ENCODE data around the gene SUPT3H. TPM values are rescaled to one million over a fixed set of nuclear protein-coding genes. Genes with fewer than 3 reads are reported as not detected.
"Not testable (repeated sequence)": the region's sequence is repeated elsewhere in the genome, so short reads cannot be mapped to it uniquely, and the experiment has no call there.

SUPT3H gene
- total and polyA plus RNA-seq, 4 donors: 0.85 to 4.8 (median 2.4) TPM

DNA sequence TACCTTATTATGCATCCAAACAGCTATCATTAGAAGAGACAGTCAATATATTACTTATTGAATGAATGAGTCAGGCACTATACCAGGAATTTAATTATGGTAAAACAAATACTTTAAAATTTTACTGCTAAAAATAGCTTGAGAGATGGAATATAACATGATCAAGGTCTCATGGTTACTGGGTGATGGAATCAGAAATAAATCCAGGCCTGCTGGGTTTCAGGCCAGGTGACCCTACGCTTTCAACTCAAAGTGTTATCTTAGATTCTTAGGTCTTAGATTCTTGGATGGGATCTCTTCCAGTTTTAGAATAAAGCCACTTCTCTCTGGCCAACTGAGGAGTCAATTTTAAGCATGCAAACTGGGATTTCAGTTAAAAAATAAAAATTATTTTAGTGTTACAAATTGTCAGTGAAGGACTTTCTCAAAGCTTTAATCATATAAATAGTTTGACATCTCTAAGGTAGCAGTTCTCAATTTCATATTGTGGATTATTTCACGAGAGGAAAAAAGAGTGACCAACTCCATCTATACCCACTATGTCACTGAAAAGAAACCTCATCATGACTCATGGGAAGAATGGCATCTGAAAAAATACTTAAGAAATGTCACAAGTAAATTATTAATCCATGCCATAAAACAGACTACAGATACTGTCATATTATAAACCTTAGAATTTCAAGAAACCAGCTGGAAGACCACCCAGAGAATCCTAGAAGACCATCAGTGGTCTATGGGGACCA, 333.1 kb downstream of the SUPT3H start:
- no peak overlapping the region for H3K9ac ChIP-seq (ENCODE audit: low read depth in 1 of 2, low read length in 2 of 2)
- WGBS: 93% methylated on average over 2 of the region's 2 CpGs
- peaks cover 0 to 3% (median 0%) of the 10 kb centered on the region in 4 donors for H3K4me1 ChIP-seq (ENCODE audit: control insufficient read depth in 4 of 4, insufficient read depth in 4 of 4, low read length in 3 of 4)
- no peaks in the 10 kb centered on the region for H3K27me3 ChIP-seq (ENCODE audit: control insufficient read depth in 4 of 4, insufficient read depth in 4 of 4, low read length in 3 of 4)
- no peaks in the 10 kb centered on the region for H3K9me3 ChIP-seq (ENCODE audit: control insufficient read depth in 4 of 4, low read length in 3 of 4)
- no peak for DNase-seq (ENCODE audit: low spot score)
- H3K4me3 ChIP-seq (ENCODE audit: low read depth in 1 of 3, low read length in 3 of 3): no peak overlapping the region
- H3K27ac ChIP-seq (ENCODE audit: low read depth in 1 of 2, low read length in 2 of 2): no peak overlapping the region
- TF ChIP-seq ATF3 (IDR thresholded peaks at IDR 0.05): no peak
- no peak for TF ChIP-seq RAD21 (IDR thresholded peaks at IDR 0.05)
- no peak for TF ChIP-seq HNF4A (conservative IDR thresholded peaks at IDR 0.05)
- no peak for TF ChIP-seq RXRA (IDR thresholded peaks at IDR 0.05)
- TF ChIP-seq, protein P1, sequence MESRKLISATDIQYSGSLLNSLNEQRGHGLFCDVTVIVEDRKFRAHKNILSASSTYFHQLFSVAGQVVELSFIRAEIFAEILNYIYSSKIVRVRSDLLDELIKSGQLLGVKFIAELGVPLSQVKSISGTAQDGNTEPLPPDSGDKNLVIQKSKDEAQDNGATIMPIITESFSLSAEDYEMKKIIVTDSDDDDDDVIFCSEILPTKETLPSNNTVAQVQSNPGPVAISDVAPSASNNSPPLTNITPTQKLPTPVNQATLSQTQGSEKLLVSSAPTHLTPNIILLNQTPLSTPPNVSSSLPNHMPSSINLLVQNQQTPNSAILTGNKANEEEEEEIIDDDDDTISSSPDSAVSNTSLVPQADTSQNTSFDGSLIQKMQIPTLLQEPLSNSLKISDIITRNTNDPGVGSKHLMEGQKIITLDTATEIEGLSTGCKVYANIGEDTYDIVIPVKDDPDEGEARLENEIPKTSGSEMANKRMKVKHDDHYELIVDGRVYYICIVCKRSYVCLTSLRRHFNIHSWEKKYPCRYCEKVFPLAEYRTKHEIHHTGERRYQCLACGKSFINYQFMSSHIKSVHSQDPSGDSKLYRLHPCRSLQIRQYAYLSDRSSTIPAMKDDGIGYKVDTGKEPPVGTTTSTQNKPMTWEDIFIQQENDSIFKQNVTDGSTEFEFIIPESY (IDR thresholded peaks at IDR 0.05): no peak
- TF ChIP-seq JUND (IDR thresholded peaks at IDR 0.05): no peak
- TF ChIP-seq NR2F2 (IDR thresholded peaks at IDR 0.05): no peak
- no peak for TF ChIP-seq FOXA2 (IDR thresholded peaks at IDR 0.05)
- TF ChIP-seq SP1 (IDR thresholded peaks at IDR 0.05): no peak
- TF ChIP-seq, protein P2, sequence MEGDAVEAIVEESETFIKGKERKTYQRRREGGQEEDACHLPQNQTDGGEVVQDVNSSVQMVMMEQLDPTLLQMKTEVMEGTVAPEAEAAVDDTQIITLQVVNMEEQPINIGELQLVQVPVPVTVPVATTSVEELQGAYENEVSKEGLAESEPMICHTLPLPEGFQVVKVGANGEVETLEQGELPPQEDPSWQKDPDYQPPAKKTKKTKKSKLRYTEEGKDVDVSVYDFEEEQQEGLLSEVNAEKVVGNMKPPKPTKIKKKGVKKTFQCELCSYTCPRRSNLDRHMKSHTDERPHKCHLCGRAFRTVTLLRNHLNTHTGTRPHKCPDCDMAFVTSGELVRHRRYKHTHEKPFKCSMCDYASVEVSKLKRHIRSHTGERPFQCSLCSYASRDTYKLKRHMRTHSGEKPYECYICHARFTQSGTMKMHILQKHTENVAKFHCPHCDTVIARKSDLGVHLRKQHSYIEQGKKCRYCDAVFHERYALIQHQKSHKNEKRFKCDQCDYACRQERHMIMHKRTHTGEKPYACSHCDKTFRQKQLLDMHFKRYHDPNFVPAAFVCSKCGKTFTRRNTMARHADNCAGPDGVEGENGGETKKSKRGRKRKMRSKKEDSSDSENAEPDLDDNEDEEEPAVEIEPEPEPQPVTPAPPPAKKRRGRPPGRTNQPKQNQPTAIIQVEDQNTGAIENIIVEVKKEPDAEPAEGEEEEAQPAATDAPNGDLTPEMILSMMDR (IDR thresholded peaks at IDR 0.05; ENCODE audit: low read depth, low read length, missing input control): no peak
- no peak for TF ChIP-seq HNF4G (IDR thresholded peaks at IDR 0.05)
- TF ChIP-seq, protein P3, sequence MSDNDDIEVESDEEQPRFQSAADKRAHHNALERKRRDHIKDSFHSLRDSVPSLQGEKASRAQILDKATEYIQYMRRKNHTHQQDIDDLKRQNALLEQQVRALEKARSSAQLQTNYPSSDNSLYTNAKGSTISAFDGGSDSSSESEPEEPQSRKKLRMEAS (IDR thresholded peaks at IDR 0.05): no peak
- no peak for TF ChIP-seq REST (IDR thresholded peaks at IDR 0.05)
- no peaks in the 10 kb centered on the region for H3K36me3 ChIP-seq (ENCODE audit: control insufficient read depth in 4 of 4, insufficient read depth in 3 of 4, low read depth in 1 of 4, low read length in 3 of 4)

DNA sequence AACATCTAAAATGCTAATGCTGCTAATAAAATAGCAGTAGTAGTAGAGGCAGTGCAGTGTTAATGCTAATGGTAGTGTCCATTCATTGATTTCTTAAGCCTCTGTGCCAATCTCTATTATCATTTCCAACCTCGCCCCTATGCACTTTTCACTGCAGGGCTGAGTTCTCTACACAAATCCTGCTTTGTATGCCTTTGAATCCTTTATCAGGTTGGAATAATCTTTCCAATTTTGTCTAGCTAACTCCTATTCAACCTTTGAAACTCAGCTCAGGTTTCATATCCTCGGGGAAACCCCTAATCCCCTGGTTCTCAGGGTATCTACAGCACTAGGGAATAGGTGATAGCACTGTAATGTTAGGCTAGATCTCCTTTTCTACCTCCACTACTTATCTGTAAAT, 333.6 kb downstream of the SUPT3H start:
- TF ChIP-seq ATF3 (IDR thresholded peaks at IDR 0.05): no peak
- TF ChIP-seq SP1 (IDR thresholded peaks at IDR 0.05): no peak
- TF ChIP-seq NR2F2 (IDR thresholded peaks at IDR 0.05): no peak
- peak in 1 of 2 donors; percentile 10 for TF ChIP-seq HNF4A (conservative IDR thresholded peaks at IDR 0.05)
- H3K4me3 ChIP-seq (ENCODE audit: low read depth in 1 of 3, low read length in 3 of 3): no peak overlapping the region
- H3K36me3 ChIP-seq (ENCODE audit: control insufficient read depth in 4 of 4, insufficient read depth in 3 of 4, low read depth in 1 of 4, low read length in 3 of 4): no peaks in the 10 kb centered on the region
- H3K27ac ChIP-seq (ENCODE audit: low read depth in 1 of 2, low read length in 2 of 2): no peak overlapping the region
- H3K4me1 ChIP-seq (ENCODE audit: control insufficient read depth in 4 of 4, insufficient read depth in 4 of 4, low read length in 3 of 4): peaks cover 0 to 3% (median 0%) of the 10 kb centered on the region in 4 donors
- H3K27me3 ChIP-seq (ENCODE audit: control insufficient read depth in 4 of 4, insufficient read depth in 4 of 4, low read length in 3 of 4): no peaks in the 10 kb centered on the region
- no peak overlapping the region for H3K9ac ChIP-seq (ENCODE audit: low read depth in 1 of 2, low read length in 2 of 2)
- no peaks in the 10 kb centered on the region for H3K9me3 ChIP-seq (ENCODE audit: control insufficient read depth in 4 of 4, low read length in 3 of 4)
- DNase-seq (ENCODE audit: low spot score): no peak
- WGBS: 64% methylated on average over 2 of the region's 2 CpGs

DNA sequence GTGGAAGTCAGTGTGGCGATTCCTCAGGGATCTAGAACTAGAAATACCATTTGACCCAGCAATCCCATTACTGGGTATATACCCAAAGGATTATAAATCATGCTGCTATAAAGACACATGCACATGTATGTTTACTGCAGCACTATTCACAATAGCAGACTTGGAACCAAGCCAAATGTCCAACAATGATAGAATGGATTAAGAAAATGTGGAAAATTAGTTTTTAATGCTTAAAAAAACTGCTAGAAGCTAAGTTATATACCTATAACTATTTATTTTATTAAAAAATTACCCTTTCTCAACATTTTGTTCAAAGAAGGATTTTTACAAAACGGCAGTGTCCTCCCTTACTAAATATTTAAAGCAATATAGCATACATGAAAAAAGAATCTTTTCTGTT, 335.1 kb downstream of the SUPT3H start:
- H3K9me3 ChIP-seq (ENCODE audit: control insufficient read depth in 4 of 4, low read length in 3 of 4): not testable (repeated sequence)

More for the DNA sequence above, 335.1 kb downstream of the SUPT3H start:
- 97% methylated on average over 2 of the region's 2 CpGs for WGBS
- not testable (repeated sequence) for H3K27me3 ChIP-seq (ENCODE audit: control insufficient read depth in 4 of 4, insufficient read depth in 4 of 4, low read length in 3 of 4); H3K4me1 ChIP-seq (ENCODE audit: control insufficient read depth in 4 of 4, insufficient read depth in 4 of 4, low read length in 3 of 4); H3K36me3 ChIP-seq (ENCODE audit: control insufficient read depth in 4 of 4, insufficient read depth in 3 of 4, low read depth in 1 of 4, low read length in 3 of 4); DNase-seq (ENCODE audit: low spot score); H3K27ac ChIP-seq (ENCODE audit: low read depth in 1 of 2, low read length in 2 of 2); H3K4me3 ChIP-seq (ENCODE audit: low read depth in 1 of 3, low read length in 3 of 3); H3K9ac ChIP-seq (ENCODE audit: low read depth in 1 of 2, low read length in 2 of 2)
